HG03460 (cell line): ENCODE measurements around the gene STXBP4.

Source experiments
- ATAC-seq: cut with Tn5 transposase; IDR thresholded peaks from one replicate; pipeline ENCODE4 v1.9.1; 2021; ENCODE audit not compliant: unreplicated experiment

STXBP4 gene

DNA sequence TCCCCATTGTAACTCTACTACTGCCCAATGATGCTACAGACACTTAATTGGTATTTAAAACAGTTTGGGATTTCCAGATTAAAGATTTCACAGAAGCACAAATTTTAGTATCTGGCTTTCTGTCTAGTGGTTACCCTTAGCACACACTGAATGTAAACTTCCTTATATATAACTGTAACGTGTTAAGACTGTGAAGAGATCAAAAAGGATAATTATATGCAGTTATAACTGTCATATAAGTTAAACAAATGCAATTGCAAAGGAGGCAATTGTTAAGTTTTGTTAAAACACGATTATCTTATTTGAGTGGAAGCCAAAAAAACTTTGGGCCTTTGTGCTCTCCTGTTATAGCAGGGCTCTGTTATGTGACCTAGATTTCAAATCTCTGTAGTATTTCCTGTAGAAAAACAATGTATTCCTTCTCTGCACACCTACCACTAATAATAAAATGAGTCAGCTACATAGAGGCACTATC, 147.9 kb downstream of the STXBP4 start:
- ATAC-seq = no peak

DNA sequence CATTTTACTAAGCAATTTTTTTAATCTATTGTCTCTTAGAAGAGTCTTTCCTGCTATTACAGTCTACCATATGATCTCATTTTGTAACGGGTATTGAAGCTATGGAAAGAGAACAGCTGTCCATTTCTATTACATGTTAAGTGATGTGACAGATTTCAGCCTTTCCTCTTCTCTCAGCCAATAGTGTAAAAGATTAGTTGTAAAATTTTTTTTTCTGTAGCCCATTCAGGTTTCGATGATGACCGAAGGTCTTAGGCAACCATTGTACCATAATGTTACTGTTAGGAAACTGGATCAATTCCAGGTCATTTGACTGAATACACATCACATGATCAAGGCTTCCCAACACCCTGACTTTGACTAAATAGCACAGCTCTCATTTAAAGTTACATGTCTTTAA, 148.6 kb downstream of the STXBP4 start:
- no peak for ATAC-seq

DNA sequence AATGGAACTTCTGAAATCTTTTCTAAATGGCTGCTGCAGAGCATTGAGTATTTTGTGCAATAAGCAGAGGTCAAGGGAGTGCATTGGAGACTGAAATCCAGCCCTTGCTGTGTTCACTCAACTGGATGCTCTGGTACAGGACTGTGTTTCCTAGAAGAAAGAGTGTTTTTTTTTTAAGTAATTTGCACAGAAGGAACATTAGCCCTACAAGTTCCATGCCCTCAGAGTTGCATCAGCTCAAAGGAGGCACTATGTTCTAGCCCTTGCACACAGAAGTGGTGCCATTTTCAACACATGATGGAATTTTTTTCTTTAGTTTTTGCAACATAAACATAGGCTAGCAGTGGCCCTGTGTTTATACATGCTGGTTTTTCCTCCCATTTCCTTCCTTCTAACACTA, 152.1 kb downstream of the STXBP4 start:
- no peak for ATAC-seq

DNA sequence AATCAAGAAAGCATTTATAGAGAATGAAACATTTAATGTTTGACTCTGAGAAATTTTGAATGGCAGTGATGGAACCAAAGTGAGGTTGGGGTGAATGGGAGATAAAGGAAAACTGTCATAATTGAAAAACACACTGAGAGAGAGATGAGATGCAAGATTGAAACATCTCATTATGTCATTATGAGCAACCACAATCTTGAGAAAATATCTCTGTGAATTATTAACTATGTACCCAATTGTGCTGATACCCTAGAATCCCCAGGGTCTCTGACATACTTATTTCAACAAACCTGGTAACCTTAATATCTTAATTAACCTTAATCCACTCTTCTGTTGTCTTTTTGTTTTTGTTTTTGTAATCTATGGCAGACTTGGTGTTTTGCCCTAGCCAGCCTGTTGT, 152.7 kb downstream of the STXBP4 start:
- no peak for ATAC-seq

DNA sequence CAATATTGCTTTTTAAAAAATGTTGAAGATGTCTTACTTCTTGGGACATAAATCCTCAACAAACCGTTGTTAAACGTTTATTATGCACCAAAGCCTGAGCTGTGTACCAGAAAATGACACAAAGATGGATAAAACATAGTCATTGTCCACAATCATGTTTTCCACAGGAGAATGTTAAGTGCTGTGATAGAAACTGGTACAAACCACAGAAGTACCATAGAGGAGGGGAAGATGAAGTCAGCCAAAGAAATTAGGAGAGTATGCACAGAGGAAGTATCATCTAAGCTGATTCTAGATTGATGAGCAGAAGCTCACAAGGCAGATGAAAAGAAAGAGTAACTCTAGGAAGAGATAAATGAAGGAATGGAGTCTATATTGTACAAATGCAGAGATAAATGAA, 153.5 kb downstream of the STXBP4 start:
- ATAC-seq = no peak

DNA sequence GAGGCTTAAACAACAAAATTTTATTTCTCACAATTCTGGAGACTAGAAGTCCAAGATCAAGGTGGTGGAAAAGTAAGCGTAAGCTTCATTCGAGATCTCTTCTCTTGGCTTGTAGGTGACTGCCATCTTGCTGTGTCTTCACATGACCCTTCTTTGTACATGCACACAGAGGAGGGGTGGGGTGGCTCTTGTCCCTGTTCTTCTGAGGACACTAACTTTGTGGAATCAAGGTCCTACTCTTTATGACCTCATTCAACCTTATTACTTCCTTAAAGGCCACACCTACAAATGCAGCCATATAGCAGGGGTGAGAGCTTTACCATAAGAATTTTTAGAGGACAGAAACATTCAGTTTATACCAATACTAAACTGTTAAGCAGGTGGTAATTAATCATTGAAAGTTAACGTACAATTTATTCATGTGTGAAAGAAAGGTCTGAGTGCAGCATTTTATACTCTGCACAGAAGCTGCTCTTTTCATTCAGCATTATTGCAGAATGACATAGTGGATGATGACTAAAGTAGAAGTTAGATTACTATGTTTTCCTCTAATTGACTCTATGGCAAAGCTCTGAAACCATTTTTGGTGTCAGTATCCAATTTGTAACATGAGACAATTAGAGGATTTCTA, 156.3 kb downstream of the STXBP4 start:
- ATAC-seq = no peak

DNA sequence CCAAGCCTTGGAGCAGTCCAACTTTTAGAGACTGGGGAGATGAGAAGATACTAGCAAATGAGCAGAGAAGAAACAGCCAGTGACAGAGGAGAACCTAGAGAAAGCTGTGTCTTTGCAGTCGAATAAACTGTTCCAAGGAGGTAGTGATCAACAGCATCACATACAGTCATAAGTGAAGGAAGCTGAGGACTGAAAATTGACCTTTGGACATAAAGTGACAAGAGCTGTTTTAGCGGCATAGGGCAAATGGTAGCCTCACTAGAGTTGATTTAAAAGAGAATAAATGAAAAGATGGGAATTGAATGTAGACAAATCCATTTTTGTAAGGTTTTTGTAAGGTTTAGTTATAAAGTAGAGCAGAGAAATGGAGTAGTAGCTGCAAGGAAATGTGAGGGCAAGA, 165.0 kb downstream of the STXBP4 start:
- no peak for ATAC-seq

DNA sequence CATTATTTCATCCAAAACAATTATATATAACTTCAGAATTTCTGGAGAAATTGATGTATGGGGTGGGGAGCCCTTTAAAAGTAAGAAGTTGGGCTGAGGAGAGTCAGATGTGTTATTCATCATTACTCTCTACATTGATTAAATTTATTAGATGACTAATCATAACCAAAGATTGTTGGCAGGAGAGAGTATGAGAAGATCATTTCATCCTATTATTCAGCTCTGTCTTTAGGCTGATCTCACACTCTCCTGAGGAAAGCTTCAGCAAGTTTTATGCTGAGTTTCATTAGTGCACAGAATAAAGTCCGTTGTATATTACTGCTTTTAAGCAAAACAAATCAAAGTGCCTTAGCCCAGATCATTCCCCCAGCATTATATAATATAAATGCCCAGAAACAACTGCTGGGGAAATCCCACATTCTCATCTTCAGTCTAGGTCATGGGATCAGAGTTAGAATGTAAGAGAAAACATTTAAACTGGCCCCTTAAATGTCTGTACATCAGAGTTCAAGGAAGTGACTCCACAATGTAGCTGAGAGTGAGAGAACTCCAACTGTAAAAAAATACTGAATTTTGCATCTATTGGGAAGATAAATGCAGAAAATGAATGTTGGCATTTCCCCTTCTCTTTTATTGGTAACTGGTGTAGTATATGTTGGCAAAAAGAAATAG, 166.1 kb downstream of the STXBP4 start:
- no peak for ATAC-seq

DNA sequence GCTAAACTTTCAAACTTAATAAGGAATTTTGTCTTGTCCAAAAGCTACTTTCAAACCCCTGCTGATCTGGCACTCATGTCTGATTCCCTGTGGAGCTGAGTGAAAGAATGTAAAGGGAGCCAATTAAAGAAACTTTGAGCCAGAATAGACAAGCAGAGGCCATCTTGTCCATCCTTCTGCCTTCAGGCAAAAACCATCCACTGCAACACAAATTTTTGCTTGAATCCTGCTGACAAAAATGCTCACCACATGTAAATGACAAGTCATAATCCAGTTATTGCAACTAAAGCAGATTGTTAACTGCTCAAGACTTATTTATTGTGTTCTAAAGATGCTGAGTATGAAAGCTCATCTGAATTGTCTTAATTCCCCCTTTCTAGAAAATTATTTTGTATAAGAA, 172.2 kb downstream of the STXBP4 start:
- no peak for ATAC-seq

DNA sequence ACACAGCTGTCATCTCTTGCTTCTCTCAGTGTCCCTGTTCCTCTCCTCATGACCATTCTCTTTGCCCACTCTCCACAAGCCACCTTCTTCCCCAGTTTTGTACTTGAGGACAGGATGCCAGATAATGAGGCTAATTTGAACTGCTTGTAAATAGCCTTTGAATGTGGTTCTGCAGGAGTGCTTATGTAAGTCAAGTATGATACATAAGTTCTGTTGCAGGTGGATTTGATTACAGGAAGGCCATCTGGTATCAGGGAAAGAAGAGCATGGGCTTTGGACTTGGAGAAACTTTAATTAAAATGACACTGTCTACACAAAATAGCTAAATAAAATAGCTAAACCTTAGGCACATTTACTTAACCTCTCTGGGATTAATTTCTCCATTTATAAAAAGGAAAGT, 176.0 kb downstream of the STXBP4 start:
- no peak for ATAC-seq

DNA sequence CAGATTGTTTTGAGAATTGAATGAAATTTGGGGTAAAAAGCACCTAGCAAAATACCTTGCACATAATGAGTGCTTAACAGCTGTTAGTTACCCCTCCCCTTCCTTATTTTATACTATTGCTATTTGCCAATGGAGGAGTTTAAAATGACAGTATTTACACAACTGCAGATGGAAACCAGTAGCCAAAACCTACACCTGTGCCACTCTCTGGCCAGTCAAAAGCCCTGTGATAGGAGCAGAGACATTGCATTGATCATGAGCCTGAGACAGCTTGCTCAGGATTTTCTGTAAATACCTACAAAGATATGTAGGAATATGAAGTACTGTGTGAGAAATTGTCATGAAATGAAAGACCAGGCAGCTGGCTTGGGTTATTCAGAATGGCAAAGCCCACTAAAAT, 180.9 kb downstream of the STXBP4 start:
- no peak for ATAC-seq

DNA sequence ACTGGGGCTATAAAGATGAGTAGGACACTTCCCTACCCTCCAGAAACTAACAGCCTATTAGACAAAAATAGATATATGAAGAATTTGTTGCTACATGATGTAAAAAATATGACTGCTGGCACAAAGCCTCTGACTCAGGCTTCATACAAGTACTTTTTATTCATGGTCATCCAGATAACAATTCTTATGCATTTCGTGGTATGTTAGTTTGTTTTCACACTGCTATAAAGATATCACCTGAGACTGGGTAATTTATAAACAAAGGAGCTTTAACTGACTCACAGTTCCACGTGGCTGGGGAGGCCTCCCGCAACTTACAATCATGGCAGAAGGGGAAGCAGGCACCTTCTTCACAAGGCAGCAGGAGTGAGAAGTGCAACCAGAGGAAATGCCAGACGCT, 183.7 kb downstream of the STXBP4 start:
- no peak for ATAC-seq

DNA sequence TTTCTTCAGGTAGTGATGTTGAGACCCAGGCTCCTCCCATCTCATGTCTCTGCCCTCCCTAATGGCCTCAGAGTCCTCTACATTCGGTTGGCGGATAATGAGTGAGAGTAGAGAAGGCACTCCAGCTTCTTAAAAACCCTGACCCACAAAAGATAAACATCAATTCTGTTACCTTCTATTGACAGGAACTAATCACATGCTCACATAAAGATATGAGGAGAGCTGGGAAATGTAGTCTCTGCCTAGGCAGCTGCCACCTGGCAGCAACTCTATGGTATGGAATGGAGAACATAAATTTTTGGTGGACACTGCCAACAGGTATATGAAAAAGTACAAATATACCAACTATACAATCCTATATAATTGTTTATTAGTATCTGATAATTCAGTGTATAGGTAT, 185.5 kb downstream of the STXBP4 start:
- ATAC-seq = no peak

DNA sequence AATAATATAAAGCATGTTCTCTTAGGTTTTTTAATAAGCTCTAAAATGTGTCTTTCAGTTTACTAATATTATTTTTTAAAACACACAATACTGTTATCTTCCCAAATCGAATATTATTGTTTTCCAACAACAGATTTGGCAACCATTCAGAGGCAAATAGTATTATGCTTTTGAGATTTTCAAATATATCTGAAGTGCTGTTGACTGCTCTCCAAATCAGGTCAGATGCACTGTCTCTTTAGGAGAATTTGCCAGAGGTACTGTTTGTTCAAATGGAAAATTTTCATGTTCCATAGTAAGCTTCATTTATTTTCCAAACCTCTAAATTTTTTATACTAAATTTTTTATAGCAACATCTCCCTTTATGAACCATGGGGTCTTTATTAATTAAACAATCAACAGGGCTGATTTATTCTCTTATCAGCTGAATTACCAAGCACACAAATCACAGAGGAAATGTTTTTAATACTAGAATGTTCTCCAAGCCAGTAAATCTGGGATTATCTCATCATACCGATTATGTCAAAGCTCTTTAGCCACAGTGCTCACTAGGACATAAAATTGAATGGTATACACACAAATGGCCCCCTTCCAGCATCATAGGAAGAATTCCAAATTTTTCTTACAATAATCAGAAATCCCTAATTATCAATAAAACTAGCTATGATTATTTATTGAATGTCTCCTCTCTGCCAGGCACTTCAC, 187.4 kb downstream of the STXBP4 start:
- ATAC-seq = no peak

DNA sequence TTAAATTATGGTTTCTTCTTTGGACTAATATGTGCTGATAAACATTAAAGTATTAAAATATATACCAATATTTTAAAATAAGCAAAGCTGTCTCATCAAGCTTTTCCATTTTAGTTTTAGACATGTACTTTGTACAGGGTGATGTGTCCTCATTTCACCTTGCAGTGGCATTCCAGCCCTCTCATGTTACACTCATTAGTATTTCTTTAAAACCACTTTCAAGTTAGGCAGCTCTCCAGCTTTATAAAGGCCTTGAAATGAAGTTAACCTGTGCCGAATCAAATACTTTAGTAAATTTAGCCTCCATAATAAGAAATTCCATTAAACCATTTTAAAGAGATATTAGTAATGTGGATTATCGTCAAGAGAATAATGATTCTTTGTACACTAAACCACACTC, 188.6 kb downstream of the STXBP4 start:
- ATAC-seq = no peak

DNA sequence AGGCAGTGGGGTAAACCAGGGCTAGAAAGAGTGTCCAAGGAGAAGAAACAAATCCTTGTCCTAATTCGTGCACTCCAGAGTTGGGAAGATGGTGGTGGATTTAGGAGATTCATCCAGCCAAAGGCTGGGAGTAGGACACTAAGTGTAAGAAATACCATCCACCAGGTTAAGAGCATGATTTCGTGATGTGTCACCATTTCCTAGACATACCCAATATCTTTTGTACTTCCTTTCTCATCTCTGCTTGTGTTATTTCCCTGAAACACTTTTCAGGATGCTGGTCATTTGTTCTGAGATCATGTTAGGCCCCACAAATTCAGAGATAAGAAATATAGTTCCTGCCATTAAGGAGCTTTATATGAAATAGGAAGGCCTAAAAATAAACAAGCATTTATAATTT, 189.9 kb downstream of the STXBP4 start:
- no peak for ATAC-seq

DNA sequence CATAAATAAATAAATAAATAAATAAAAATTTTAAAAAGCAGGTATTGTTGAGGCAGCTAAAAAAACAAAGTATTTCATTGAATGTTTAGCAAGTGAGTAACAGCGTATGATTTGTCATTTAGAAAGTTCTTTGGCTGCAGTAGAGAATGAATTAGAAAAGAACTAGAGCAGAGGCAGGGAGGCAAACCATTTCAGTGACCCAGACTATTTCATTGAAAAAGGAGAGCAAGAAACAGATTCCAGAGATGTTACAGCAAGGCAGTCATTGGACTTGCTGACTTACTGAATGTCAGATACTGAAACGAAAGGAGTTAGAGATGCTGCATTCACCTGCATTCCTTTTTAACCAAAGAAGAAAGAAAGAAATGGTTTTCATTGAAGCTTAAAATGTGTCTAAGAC, 190.7 kb downstream of the STXBP4 start:
- no peak for ATAC-seq

DNA sequence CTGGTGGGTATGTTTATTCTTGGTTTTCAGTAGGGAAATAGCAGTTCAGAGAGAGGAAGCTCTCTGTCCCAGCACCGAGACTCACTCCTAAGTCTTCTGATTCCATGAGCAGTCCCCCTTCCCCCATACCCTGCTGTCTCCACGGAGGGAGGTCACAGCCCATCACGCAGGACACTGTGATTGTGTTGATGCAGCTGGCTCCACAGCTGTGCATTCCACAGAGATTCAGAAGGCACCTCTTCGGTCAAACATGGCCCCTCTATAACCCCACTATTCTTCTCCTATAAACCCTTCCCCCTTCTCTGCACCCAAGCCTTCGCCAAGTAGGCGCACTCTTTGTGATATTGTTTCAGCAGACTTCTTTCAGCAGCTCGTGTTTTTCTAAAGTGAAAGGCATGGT, 191.9 kb downstream of the STXBP4 start:
- no peak for ATAC-seq

DNA sequence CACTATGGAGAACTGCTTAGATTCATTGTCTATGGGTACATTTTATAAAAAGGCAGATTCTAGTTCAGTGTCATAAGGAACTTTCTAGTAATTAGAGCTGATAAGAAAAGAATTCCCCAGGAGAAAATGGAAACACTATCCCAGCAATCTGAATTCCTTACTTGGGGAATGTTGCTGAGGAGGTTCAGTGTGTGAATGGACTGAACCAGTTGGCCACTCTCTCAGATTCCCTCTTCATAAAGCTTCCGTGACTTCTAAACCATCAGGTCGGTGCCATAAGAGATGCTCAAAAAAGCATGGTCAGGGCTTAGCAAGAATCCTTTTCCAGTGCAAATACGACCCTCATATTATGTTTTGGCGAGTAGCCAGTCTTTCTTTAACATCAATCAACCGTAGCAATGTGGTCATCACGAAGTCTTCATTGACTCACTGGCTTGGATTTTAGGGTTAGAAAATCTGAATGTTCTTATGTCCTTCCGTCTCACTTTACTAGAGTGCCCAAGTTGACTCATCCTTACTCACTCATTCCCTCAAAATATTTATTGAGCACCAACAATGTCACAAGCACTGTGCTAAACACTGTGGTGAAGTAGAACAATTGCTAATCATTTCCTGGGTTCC, 193.5 kb downstream of the STXBP4 start:
- no peak for ATAC-seq

DNA sequence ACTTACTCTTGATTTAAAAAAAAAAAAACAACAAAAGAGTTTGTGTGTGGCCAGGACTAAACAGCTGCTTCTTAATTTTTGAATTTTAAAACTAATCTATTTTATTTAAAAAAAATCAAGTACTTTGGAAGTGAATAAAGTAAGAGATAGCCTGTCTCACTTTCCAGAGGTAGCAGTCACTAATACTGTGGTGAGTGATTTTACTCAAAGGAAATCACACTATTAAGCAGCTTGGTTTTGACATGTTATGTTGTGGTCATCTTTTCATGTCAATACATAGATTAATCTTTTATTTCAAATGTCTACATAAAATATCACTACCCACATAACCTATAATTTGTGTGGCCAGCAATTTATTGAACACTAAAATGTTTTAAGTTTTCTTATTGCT, 194.0 kb downstream of the STXBP4 start:
- ATAC-seq = no peak

DNA sequence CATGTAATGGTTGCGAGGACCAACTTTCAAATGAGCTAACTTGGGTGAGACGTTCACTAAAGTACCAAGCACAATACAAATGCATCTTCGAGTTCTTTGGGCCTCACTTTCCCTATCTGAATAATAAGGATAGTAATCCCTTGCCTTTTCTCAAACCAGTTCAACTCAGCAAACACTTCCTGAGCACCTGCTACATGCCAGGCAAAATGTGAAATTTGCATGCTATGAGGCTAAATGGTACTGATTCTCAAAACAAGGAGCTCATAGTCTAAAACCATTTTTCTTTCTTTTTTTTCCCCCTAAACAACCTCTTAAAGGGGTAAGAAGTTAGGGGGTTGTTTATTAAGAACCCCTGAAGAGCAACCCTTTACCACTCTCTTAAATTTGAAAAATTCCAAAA, 194.8 kb downstream of the STXBP4 start:
- no peak for ATAC-seq

DNA sequence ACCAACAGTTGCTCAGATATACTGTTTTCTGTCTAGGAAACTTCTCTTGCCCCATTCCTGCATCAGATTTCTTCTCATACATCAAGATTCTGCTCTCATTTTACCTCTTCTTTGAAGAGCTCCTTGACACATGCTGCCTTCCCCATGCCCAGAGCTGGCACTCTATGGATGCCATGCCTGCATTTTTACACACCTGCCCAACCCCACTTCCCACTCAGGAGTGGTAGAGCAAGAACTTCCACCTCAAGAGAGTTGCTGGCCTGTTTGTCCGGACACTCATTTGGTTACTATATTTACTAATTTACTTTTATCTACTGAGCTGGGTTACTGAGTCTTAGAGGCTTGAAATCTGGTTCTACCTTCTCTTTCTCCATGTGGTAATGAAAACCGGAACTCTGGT, 197.9 kb downstream of the STXBP4 start:
- ATAC-seq = no peak
